EL (cell line): ENCODE measurements around the gene GON4L.
"Not testable (repeated sequence)": the region's sequence is repeated elsewhere in the genome, so short reads cannot be mapped to it uniquely, and the experiment has no call there.

Experiments used
- DNase-seq: peaks from one replicate; pipeline ENCODE4 v3.0.0-alpha.2; 2016

The GON4L gene

DNA sequence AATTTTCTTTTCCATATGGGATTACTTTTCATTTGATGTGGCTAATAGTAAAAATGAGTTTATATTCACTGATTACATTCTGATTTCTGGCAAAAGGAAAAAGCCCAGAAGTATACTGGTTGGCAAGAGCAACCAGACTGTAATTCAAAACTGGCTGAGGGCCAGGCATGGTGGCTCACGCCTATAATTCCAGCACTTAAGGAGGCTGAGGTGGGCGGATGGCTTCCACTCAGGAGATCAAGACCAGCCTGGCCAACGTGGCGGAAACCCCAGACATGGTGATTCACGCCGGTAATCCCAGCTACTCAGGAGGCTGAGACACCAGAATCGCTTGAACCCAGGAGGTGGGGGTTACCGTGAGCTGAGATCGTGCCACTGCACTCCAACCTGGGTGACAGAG lies 16.8 kb upstream of the GON4L start:
- no peak for DNase-seq

GRCh38 chr1:155872527-155872926 lies 15.5 kb upstream of the GON4L start:
- no peak for DNase-seq

DNA sequence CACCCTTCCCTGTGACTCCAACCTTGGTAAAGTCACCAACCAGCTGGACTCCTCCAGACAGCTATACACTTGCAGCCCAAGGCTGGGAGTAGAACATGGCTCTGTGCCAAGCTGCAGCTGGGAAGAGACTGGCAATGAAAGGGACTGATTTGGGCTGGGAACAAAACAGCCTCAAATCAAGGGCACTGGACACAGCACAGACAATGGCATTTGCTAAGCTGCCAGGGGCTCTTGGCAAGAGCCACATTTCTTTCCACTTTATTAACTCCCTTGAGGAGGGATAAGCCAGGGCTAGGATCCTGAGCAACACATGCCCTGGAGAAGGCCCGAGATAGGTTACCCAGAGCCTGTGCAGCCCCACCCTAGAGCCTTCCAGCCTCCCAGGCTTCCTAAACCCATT lies 14.4 kb upstream of the GON4L start:
- DNase-seq = no peak

DNA sequence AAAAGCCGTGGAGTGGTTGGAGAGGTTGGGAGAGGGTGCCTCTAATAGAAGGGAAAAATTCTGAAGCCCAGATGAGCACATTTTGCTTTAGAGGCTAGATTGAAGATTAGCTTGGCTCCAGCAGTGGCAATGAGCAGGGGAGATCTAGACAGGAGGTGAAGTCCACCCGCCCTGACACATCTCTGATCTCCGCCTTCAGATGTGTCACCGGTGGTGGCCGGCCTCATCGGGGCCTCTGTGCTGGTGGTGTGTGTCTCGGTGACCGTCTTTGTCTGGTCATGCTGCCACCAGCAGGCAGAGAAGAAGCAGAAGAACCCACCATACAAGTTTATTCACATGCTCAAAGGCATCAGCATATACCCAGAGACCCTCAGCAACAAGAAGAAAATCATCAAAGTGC lies 10.8 kb upstream of the GON4L start:
- no peak for DNase-seq

DNA sequence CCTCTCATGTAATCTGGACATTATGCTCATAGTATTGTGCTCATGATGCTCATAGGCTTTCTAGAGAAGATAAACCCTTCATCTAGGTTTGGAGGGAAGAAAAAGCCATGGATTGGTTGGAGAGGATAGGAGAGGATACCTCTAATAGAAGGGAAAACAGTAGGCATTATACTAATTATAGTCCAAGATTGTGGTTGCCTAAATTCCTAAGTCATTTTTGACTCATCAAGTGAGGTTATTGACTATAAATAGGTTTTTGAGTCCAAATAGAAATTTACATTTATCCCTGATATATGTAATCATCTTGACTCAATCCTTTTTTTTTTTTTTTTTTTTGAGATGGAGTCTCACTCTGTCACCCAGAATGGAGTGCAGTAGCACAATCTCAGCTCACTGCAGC lies 7.4 kb upstream of the GON4L start:
- DNase-seq = peak; percentile 20

DNA sequence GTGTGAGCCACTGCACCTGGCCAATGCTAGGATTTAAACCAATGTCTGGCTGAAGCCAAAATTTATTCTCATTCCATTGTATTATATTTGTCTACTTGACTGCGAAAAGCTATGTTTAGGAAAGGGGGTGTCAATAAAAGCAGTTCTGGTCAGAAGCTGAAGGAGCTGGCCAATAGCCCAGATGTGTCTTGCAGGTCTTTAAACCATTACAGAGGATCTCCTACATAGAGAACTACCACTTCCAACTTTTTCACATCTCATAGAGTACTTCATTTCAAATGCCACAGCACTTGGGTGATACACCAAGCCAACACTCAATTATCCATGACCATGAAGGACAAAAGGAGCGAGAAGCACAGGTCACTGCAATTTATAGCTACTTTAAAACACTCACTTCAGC lies 4.9 kb upstream of the GON4L start:
- no peak for DNase-seq

GRCh38 chr1:155860970-155861510 lies 4.0 kb upstream of the GON4L start:
- DNase-seq = no peak

DNA sequence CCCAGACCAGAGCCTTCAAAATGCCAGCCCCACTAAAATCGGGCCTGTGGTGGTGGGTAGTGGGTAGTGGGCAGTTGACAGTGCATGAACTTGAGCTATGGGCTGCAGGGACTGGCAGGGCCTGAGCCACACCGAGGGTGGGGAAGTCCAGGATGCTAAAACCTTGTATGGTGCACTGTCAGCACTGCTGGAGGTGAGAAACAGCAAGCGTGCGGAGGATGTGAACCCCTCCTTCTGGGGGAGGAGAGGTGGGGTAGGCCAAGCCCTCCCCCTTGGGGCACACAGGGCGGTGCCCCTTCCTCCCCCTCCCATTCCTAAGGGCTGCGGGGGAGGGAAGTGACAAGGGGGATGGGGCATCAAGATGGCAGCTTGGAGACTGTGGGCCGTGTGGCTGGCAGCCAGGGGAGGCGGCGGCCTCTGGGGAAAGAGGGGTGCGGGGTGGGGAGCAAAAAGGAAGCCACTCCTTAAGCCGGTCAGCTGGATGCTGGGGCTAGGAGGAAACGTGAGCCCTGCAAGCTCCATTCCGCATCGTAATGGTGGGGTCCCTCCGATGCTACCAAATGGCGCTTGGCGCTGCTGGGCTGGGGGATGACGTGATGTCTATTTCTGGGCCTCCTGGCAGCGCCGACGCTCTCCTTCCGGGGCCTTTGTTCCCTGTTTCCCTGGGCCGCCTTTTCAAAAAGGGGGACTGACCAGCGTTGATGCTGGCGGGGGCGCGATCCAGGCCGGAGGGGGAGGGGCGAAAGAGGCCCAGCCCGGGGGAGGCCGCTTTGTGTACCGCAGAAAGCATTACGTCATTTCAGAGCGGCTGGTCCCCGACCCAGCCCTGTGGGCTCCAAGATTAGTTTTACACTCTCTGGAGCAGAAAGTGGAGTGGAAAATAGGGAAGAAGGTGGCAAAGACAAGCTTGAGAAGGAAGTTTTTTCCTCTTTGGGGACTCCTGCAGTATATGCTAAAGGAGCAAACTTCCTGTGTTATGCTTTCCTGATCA lies 3.2 kb upstream of the GON4L start:
- DNase-seq = peak; percentile 85

GRCh38 chr1:155859234-155859829 lies 2.3 kb upstream of the GON4L start, which contains the start of gene SYT11:
SYT11 (plus strand) TSS chr1:155859567; CDS start chr1:155859762, 195 bp downstream.
- DNase-seq = peak; percentile 96

- no peak for DNase-seq
Observed at GRCh38 chr1:155858800-155859233, 1.8 kb upstream of the GON4L start.

DNA sequence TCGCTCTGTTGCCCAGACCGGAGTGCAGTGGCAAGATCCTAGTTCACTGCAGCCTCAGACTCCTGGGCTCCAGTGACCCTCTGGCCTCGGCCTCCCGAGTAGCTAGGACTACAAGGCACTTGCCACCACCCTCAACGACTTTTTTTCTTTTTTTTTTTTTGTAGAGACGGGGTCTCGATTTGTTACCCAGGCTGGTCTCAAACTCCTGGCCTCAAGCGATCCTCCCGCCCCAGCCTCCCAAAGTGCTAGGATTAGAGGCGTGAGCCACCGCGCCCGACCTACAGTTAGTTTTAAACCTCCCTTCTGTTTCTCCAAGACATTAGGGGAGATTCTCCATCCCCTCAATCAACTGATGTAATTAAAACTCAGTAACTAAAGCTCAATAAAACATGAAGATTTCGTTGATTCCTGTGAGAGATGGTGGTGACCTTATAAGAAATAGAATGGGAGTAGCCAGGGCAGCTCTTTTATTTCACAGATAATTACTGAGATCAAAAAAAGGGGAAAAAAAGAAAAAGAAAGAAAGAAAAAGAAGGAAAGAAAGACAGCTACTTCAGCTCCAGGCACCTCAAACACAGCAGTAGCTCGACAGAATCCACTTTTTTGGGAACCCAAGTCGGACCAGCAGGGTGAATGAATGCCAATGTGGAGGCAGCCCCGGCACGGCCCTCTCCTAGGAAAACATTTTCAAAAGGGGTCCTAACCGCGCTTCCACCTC lies 598 bp downstream of the GON4L start:
- no peak for DNase-seq

DNA sequence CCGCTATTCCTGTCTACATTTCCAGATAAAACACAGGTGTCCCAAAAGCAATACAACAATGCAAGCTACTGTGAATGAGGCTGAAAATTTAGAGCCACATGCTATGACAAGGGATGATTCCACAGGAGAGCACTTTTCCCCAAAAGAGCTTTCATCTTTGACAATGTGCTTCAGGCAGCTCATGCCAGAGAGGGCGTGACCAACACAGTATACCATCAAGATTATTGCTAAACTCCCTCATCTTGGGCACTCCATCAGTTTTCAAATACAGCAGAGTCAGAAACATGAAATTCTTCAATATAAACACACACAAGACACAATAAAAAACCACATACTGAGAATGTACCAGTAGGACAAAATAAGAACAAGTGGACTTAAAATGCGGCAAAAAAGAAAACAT lies 6.7 kb downstream of the GON4L start:
- DNase-seq = no peak

GRCh38 chr1:155847823-155848529 lies 9.0 kb downstream of the GON4L start:
- no peak for DNase-seq

DNA sequence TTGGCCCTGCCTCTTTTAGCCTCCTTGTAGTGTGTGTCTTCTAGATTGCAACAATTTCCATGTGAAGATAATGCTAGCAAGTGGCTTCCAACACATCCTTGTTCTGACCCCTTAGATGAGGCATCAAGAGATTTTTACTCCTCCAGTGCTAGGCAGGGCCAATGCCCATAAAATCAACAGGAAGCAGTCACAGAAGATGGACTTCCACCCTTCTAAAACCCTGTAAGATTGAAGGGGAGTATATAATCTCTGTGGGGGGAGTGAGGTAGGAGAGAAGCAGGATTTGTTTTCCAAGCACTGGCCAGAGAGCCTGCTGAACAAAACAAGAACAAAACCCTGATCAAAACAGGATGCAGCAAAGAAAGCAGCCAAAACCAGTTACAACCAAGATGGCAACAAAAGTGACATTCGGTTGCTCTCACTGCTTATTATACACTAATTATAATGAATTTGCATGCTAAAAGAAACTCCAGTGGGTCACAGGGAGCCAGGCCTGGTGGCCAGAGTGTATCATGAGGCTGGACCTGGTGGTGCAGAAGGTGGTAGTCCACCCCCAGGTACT lies 12.1 kb downstream of the GON4L start:
- DNase-seq = no peak

DNA sequence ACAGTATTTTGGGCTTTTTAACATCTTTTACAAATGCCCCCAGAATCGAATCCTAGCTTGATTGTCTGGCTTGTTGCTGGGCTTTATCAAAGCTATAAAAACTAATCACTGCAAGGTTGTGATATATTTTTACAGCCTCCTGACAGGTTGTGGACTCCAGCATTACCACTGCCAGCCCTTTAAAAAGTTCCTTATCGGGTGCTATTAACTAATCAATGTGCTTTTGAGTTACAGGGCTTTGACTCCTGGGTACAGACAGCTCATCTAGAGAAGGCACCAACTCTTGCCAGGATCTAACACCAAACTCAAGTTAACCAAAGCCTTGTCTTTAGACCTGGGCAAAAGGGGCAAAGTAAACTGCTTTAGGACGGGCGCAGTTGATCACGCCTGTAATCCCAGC lies 16.6 kb downstream of the GON4L start:
- DNase-seq = no peak

DNA sequence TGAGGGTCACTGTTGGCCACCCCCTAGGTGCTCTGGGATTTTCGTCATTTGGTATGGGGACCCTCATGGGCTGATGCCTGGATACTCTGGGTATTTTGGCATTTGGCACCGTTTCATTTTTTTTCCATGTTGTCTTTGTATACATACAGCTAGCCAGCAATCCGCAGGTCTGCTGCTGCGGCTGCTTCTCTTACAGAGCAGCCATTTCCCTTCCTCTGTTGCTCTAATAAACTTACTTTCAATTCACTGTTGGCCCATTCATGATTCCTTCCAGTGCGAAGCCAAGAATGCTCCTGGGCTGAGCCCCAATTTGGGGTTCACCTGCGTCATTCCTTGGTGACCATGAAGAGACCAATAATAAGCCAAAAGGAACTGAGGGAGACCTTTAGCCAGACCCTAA lies 21.5 kb downstream of the GON4L start:
- DNase-seq = no peak

GRCh38 chr1:155834927-155835399 lies 22.1 kb downstream of the GON4L start:
- DNase-seq = not testable (repeated sequence)

DNA sequence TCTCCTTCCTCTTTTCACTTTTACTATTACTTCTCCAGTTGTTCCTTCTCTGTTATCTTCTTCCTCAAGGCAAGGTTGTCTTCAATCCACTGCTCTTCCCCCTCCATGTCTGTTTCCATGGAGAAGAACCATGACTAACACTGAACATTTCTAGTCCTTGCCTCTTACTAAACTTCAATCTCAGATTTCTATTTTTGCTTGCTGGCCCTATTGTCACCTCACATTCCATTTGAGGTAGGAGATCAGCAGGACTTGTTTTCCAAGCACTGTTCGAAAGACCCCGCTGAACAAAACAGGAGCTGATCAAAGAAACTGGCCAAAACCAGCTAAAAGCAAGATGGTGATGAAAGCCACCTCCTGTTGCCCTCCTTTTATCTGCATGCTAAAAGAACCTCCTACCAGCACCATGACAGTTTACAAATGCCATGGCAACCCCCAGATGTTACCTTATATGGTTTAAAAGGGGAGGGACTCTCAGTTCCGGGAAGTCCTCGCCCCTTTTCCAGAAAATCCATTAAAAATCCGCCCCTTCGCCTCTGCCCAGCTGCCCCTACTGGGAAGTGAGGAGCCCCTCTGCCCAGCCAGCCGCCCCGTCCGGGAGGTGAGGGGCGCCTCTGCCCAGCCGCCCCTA lies 22.6 kb downstream of the GON4L start:
- DNase-seq = peak; percentile 23

GRCh38 chr1:155833665-155834295 lies 23.2 kb downstream of the GON4L start:
- DNase-seq = no peak

GRCh38 chr1:155831279-155831976 lies 25.6 kb downstream of the GON4L start:
- no peak for DNase-seq
